ENCODE measurements around the gene ABCA9.
"Not testable (repeated sequence)": the region's sequence is repeated elsewhere in the genome, so short reads cannot be mapped to it uniquely, and the experiment has no call there.

ABCA9 gene

GRCh38 chr17:69078864-69079263 is 18.1 kb upstream of the ABCA9 start:
- DNase-seq (ENCODE audit: low read depth): no peak
- no peak overlapping the region for H3K4me3 ChIP-seq (ENCODE audit: low read depth, low read length)

GRCh38 chr17:69075823-69076222 is 15.1 kb upstream of the ABCA9 start:
- no peak for TF ChIP-seq CTCF (IDR thresholded peaks at IDR 0.05; ENCODE audit: control insufficient read depth, extremely low read depth, insufficient read depth)
- no peak for DNase-seq (ENCODE audit: low read depth)
- no peak overlapping the region for H3K4me3 ChIP-seq (ENCODE audit: low read depth, low read length)

More at GRCh38 chr17:69078864-69079263, 18.1 kb upstream of the ABCA9 start:
- TF ChIP-seq CTCF (IDR thresholded peaks at IDR 0.05; ENCODE audit: control insufficient read depth, extremely low read depth, insufficient read depth): no peak

- DNase-seq (ENCODE audit: low read depth); H3K4me3 ChIP-seq (ENCODE audit: low read depth, low read length): not testable (repeated sequence)
These were observed 12.7 kb upstream of the ABCA9 start for GRCh38 chr17:69073392-69073791.

DNA sequence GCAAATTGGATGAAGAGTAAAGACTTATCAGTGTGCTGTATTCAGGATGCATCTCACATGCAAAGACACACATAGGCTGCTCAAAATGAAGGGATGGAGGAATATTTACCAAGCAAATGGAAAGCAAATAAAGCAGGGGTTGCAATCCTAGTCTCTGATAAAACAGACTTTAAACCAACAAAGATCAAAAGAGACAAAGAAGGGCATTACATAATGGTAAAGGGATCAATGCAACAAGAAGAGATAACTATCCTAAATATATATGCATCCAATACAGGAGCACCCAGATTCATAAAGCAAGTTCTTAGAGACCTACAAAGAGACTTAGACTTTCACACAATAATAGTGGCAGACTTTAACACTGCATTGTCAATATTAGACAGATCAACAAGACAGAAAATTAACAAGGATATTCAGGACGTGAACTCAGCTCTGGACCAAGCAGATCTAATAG is 12.1 kb upstream of the ABCA9 start:
- not testable (repeated sequence) for DNase-seq (ENCODE audit: low read depth); H3K4me3 ChIP-seq (ENCODE audit: low read depth, low read length)

DNA sequence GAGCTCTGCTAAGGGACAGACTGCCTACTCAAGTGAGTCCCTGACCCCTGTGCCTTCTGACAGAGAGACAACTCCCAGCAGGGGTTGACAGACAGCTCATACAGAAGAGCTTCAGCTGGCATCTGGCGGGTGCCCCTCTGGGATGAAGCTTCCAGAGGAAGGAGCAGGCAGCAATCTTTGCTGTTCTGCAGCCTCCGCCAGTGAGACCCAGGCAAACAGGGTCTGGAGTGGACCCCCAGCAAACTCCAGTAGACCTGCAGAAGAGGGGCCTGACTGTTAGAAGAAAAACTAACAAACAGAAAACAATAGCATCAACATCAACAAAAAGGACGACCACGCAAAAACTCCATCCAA is 10.5 kb upstream of the ABCA9 start:
- DNase-seq (ENCODE audit: low read depth); H3K4me3 ChIP-seq (ENCODE audit: low read depth, low read length): not testable (repeated sequence)

GRCh38 chr17:69070378-69071232 is 9.9 kb upstream of the ABCA9 start:
- DNase-seq (ENCODE audit: low read depth); H3K4me3 ChIP-seq (ENCODE audit: low read depth, low read length): not testable (repeated sequence)

DNA sequence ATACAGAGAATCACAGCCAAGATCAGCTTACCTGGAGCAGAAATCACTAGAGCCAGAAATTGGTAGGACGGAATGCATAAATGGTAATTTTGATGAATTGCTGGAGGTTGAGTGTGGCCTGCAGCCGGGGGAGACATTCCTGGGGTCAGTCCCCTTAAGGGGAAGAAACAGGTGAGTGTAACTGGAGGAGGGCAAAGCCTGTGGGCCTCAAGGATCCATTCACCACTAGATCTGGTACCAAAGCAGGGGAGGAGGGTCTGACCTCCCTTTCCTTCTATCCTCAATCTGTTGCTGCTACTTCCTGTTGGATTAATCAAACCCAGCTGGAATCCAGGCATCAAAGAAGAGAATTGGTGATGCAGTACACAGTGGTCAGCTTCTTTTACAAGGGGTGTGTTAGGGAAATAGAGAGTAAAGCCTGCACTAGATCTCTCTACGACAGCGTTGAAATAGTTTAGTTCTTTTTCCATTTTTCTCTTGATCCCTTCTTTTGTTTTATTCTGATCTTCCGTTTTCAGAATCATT is 8.6 kb upstream of the ABCA9 start:
- no peak for TF ChIP-seq CTCF (IDR thresholded peaks at IDR 0.05; ENCODE audit: control insufficient read depth, extremely low read depth, insufficient read depth)
- no peak overlapping the region for H3K4me3 ChIP-seq (ENCODE audit: low read depth, low read length)
- no peak for DNase-seq (ENCODE audit: low read depth)

GRCh38 chr17:69067274-69068047 is 6.7 kb upstream of the ABCA9 start:
- TF ChIP-seq CTCF (IDR thresholded peaks at IDR 0.05; ENCODE audit: control insufficient read depth, extremely low read depth, insufficient read depth): 0 out of 2 replicates have a peak, but pooled peaks have one; percentile 20
- no peak for DNase-seq (ENCODE audit: low read depth)
- H3K4me3 ChIP-seq (ENCODE audit: low read depth, low read length): no peak overlapping the region

DNA sequence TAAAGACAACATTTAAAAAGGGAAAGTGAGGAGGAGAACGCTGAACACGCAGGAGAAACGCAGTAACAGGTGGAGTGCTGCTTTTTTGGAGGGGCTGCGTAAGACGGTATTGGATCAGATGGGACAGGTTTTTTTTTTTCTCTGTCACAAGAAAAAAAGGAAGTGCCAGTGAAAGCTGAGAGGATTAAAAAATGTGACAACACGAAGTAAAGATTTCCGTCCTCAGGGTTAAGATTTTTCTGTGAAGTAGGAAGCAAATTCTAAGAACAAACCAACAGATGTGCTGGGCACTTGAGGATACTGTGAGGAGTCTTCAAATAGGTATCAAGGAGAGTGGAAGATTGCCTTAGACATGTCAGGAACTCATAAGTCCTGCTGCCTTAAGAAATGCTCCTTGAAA is 5.8 kb upstream of the ABCA9 start:
- TF ChIP-seq CTCF (IDR thresholded peaks at IDR 0.05; ENCODE audit: control insufficient read depth, extremely low read depth, insufficient read depth): no peak
- H3K4me3 ChIP-seq (ENCODE audit: low read depth, low read length): no peak overlapping the region
- no peak for DNase-seq (ENCODE audit: low read depth)
